ENCODE data around the gene YWHAE.

DNA sequence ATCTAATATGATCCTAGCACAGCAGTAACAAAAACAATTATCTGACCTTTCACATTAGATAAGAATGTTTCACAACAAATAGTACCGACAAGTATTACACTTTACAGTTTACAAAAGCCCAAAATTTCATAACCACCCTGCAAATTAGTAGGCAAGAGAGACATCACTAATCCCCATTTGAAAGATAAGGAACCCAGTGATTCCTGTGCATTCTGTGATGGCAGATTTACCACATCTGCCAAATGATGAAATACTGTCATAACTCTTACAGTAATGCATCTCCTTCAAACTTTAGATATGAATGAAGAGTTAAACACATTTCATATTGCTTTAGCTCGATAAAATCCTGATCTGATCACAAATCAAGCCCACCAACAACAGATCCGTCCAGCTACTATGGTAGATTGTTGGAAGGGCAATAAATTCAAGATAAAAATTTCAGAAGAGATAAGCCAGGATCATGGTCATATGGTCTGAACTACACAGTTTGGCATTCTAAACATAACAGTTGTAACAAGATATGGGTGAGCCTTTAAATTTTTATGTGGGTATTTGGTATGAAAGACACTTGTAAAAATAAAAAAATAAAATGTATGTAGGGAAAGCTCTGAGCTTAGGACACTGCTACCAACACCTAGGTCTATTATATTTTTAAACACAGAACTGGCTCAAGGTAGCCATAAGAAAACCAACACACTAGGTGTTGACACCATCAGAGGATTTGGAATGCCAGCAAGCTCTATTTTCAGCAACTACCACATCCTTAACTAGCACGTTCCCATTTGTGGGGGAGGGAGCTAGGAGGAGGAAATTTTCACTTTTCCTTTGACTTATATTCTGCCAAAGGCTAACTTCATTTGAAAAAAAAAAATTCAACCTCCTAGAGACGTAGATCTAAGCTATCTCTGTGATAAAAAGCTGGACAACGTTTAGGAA, 9.3 kb downstream of the YWHAE start:
- TF ChIP-seq CTCF (IDR thresholded peaks at IDR 0.05) (no peak), POLR2A (IDR thresholded peaks at IDR 0.05) (no peak)

All from esophagus squamous epithelium (tissue), 4 donors.